Neural cell (in vitro differentiated cells): ENCODE measurements around the gene LTBP1. TPM values are rescaled to one million over a fixed set of nuclear protein-coding genes. Genes with fewer than 3 reads are reported as not detected.

Experiments used
- H2AFZ ChIP-seq: fragments of 200-600, 300-800 bp; sonication (generic), shearing (Covaris generic); 2 replicates; pipeline ENCODE4 v1.6.0; 2014; ENCODE audit warnings: low read depth, mild to moderate bottlenecking, antibody characterized with exemption, low read length, moderate library complexity
- H3F3A ChIP-seq: fragments of 200-600 bp; shearing (Covaris generic); 2 replicates; pipeline ENCODE4 v1.6.1; 2016; ENCODE audit warnings: mild to moderate bottlenecking, moderate library complexity, mixed read lengths, antibody characterized with exemption, low read length; ENCODE audit not compliant: insufficient read depth, poor library complexity, severe bottlenecking
- H3K27ac ChIP-seq: fragments of 200-600, 300-800 bp; sonication (generic), shearing (Covaris generic); 2 replicates; pipeline ENCODE4 v1.5.1; 2014; ENCODE audit warnings: mild to moderate bottlenecking, low read length, moderate library complexity
- H3K27me3 ChIP-seq: fragments of 300-800, 200-600 bp; sonication (generic), shearing (Covaris generic); 2 replicates; pipeline ENCODE4 v1.6.0; 2014; ENCODE audit warnings: mild to moderate bottlenecking, low read depth, low read length, moderate library complexity; ENCODE audit not compliant: insufficient read depth
- H3K36me3 ChIP-seq: fragments of 300-800, 200-600 bp; sonication (generic), shearing (Covaris generic); 2 replicates; pipeline ENCODE4 v1.5.1; 2014; ENCODE audit warnings: mild to moderate bottlenecking, antibody characterized with exemption, low read length, moderate library complexity; ENCODE audit not compliant: insufficient read depth
- H3K4me2 ChIP-seq: fragments of 300-800, 200-600 bp; sonication (generic), shearing (Covaris generic); 2 replicates; pipeline ENCODE4 v1.6.0; 2014; ENCODE audit warnings: mild to moderate bottlenecking, low read length
- H3K4me3 ChIP-seq: fragments of 300-800, 200-600 bp; sonication (generic), shearing (Covaris generic); 2 replicates; pipeline ENCODE4 v1.5.1; 2014; ENCODE audit warnings: mild to moderate bottlenecking, low read length, moderate library complexity
- H3K79me2 ChIP-seq: fragments of 200-600 bp; shearing (Covaris generic); replicated peaks from 2 replicates; pipeline ENCODE4 v1.6.0; 2014; ENCODE audit warnings: mild to moderate bottlenecking, low read length, moderate library complexity; ENCODE audit not compliant: insufficient read depth
- H3K9ac ChIP-seq: fragments of 300-800, 200-600 bp; sonication (generic), shearing (Covaris generic); 2 replicates; pipeline ENCODE4 v1.6.1; 2016; ENCODE audit warnings: mild to moderate bottlenecking, low read length, mixed read lengths
- H3K9me2 ChIP-seq: fragments of 200-600 bp; shearing (Covaris generic); 2 replicates; pipeline ENCODE4 v1.6.1; 2016; ENCODE audit warnings: mild to moderate bottlenecking, low read length, mixed read lengths; ENCODE audit not compliant: insufficient read depth
- H3K9me3 ChIP-seq: fragments of 200-600, 300-800 bp; sonication (generic), shearing (Covaris generic); 2 replicates; pipeline ENCODE4 v1.6.1; 2016; ENCODE audit warnings: mild to moderate bottlenecking, mixed run types, low read length, moderate library complexity, mixed read lengths
- H4K20me1 ChIP-seq: fragments of 200-600 bp; shearing (Covaris generic); 2 replicates; pipeline ENCODE4 v1.6.1; 2016; ENCODE audit warnings: mild to moderate bottlenecking, mixed run types; ENCODE audit not compliant: insufficient read depth
- EP300 ChIP-seq: fragments of 450-650 bp; conservative IDR thresholded peaks from 2 replicates; pipeline ENCODE4 v1.6.1; 2014; ENCODE audit warnings: antibody characterized with exemption, mild to moderate bottlenecking, moderate library complexity; ENCODE audit not compliant: poor library complexity, severe bottlenecking
- EZH2 ChIP-seq: fragments of 200-600, 300-800 bp; shearing (Covaris generic), sonication (generic); IDR thresholded peaks from 2 replicates; pipeline ENCODE4 v1.6.1; 2014; ENCODE audit warnings: antibody characterized with exemption, low read length, borderline replicate concordance, mild to moderate bottlenecking; ENCODE audit not compliant: insufficient read depth, poor library complexity, severe bottlenecking
- MXI1 ChIP-seq: fragments of 450-650 bp; conservative IDR thresholded peaks from 2 replicates; pipeline ENCODE4 v1.6.1; 2014; ENCODE audit warnings: antibody characterized with exemption, mild to moderate bottlenecking; ENCODE audit not compliant: poor library complexity, severe bottlenecking
- POLR2AphosphoS5 ChIP-seq: IDR thresholded peaks from 2 replicates; pipeline ENCODE4 v1.6.1; 2012
- RAD21 ChIP-seq: fragments of 450-650 bp; conservative IDR thresholded peaks from 2 replicates; pipeline ENCODE4 v1.6.1; 2014; ENCODE audit warnings: antibody characterized with exemption, mild to moderate bottlenecking, moderate library complexity
- SMC3 ChIP-seq: fragments of 450-650 bp; conservative IDR thresholded peaks from 2 replicates; pipeline ENCODE4 v1.6.1; 2014; ENCODE audit warnings: antibody characterized with exemption, mild to moderate bottlenecking, moderate library complexity; ENCODE audit not compliant: poor library complexity
- TAF1 ChIP-seq: IDR thresholded peaks from 2 replicates; pipeline ENCODE4 v1.6.1; 2012; ENCODE audit warnings: low read depth
- polyA plus RNA-seq: library from polyadenylated mRNA; depleted of rRNA; stranded (reverse); fragments of >200 nt; gene quantifications from 2 replicates; pipeline ENCODE4 v1.2.3, GENCODE V29; 2014
- TF ChIP-seq, protein P1 (sequence below): IDR thresholded peaks from 2 replicates; pipeline ENCODE4 v1.6.1; 2012; ENCODE audit warnings: borderline replicate concordance
- TF ChIP-seq, protein P2 (sequence below): fragments of 450-650 bp; IDR thresholded peaks from 2 replicates; pipeline ENCODE4 v1.5.1; 2014; ENCODE audit warnings: antibody characterized with exemption, mild to moderate bottlenecking, moderate library complexity; ENCODE audit not compliant: poor library complexity, severe bottlenecking

The LTBP1 gene
- polyA plus RNA-seq, 1 donor from 2014 or later = 1.8 TPM

DNA sequence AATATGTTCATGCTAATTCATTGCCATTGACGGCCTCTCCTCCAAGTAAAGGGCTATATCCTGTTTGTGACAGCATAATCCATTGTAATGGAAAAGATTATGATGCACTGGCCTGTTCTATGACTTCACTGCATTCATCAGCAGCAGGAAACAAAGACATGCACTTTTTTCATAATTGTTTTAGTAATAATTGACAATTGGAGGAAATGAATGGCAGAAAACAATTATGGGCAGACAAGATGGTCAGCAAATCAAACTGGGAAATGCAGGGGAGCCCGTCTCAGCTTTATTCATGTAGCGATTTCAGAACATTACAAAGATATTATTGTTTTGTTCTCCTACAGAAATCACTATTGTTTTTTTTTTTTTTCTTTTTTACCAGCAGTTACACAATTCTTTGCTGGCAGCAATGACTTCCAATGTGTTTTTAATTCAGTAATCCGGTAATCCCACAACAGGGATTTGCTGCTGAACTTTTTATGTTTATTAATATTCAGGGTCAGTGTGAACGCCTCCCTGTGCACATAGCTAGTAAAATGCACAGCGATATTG is 495.9 kb downstream of the LTBP1 start:
- H3K4me2 ChIP-seq = no peak overlapping the region
- no peak overlapping the region for H3K27ac ChIP-seq
- H3K9ac ChIP-seq = no peak overlapping the region
- no peaks in the 10 kb centered on the region for H3K36me3 ChIP-seq
- H3K9me2 ChIP-seq = no peaks in the 10 kb centered on the region
- H3F3A ChIP-seq = no peaks in the 10 kb centered on the region
- no peaks in the 10 kb centered on the region for H3K9me3 ChIP-seq
- TF ChIP-seq TAF1 = no peak
- TF ChIP-seq EP300 = no peak
- no peaks in the 10 kb centered on the region for H3K27me3 ChIP-seq
- no peaks in the 10 kb centered on the region for H4K20me1 ChIP-seq
- no peak overlapping the region for H3K4me3 ChIP-seq
- H2AFZ ChIP-seq = no peak overlapping the region
- no peaks in the 10 kb centered on the region for H3K79me2 ChIP-seq

DNA sequence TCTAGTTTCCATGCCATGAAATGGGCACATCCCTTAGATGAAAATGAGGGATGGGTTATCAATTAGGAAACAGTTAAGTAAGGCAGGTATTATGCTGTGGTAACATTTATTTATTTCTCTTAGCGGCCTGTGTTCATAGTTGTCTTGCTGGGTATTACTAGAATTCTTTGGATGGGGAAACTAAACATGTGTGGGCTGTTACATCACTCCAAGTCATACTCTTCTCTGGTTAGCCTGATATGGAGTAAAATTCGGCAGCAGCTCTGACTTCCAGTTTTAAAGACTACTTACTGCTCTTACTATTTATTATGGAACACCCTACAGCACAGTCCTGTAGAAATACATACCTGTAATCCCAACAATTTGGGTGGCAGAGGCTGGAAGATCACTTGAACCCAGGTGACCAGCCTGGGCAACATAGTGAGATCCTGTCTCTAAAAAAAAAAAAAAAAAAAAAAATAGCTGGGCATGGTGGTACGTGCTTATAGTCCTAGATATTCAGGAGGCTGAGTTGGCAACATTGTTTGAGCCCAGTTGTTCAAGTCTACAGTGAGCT is 496.6 kb downstream of the LTBP1 start:
- Histone ChIP-seq H3K79me2 (no peaks in the 10 kb centered on the region), H4K20me1 (no peaks in the 10 kb centered on the region), H3K27me3 (no peaks in the 10 kb centered on the region), H3K9ac (no peak overlapping the region), H3K27ac (no peak overlapping the region), H3F3A (no peaks in the 10 kb centered on the region), H3K4me2 (no peak overlapping the region), H3K9me3 (no peaks in the 10 kb centered on the region), H3K36me3 (no peaks in the 10 kb centered on the region), H3K4me3 (no peak overlapping the region), H2AFZ (no peak overlapping the region), H3K9me2 (no peaks in the 10 kb centered on the region)
- TF ChIP-seq, protein P1, sequence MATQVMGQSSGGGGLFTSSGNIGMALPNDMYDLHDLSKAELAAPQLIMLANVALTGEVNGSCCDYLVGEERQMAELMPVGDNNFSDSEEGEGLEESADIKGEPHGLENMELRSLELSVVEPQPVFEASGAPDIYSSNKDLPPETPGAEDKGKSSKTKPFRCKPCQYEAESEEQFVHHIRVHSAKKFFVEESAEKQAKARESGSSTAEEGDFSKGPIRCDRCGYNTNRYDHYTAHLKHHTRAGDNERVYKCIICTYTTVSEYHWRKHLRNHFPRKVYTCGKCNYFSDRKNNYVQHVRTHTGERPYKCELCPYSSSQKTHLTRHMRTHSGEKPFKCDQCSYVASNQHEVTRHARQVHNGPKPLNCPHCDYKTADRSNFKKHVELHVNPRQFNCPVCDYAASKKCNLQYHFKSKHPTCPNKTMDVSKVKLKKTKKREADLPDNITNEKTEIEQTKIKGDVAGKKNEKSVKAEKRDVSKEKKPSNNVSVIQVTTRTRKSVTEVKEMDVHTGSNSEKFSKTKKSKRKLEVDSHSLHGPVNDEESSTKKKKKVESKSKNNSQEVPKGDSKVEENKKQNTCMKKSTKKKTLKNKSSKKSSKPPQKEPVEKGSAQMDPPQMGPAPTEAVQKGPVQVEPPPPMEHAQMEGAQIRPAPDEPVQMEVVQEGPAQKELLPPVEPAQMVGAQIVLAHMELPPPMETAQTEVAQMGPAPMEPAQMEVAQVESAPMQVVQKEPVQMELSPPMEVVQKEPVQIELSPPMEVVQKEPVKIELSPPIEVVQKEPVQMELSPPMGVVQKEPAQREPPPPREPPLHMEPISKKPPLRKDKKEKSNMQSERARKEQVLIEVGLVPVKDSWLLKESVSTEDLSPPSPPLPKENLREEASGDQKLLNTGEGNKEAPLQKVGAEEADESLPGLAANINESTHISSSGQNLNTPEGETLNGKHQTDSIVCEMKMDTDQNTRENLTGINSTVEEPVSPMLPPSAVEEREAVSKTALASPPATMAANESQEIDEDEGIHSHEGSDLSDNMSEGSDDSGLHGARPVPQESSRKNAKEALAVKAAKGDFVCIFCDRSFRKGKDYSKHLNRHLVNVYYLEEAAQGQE = no peak
- TF ChIP-seq TAF1 (no peak), SMC3 (no peak), EZH2 (no peak), POLR2AphosphoS5 (no peak), EP300 (no peak), RAD21 (no peak), MXI1 (no peak)
- TF ChIP-seq, protein P2, sequence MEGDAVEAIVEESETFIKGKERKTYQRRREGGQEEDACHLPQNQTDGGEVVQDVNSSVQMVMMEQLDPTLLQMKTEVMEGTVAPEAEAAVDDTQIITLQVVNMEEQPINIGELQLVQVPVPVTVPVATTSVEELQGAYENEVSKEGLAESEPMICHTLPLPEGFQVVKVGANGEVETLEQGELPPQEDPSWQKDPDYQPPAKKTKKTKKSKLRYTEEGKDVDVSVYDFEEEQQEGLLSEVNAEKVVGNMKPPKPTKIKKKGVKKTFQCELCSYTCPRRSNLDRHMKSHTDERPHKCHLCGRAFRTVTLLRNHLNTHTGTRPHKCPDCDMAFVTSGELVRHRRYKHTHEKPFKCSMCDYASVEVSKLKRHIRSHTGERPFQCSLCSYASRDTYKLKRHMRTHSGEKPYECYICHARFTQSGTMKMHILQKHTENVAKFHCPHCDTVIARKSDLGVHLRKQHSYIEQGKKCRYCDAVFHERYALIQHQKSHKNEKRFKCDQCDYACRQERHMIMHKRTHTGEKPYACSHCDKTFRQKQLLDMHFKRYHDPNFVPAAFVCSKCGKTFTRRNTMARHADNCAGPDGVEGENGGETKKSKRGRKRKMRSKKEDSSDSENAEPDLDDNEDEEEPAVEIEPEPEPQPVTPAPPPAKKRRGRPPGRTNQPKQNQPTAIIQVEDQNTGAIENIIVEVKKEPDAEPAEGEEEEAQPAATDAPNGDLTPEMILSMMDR = no peak
